Adrenal gland (tissue), 12 donors: ENCODE data around the gene SEC14L5. TPM values are rescaled to one million over a fixed set of nuclear protein-coding genes. Genes with fewer than 3 reads are reported as not detected.

Experiments
- DNase-seq, 7 donors: peaks; one replicate each; pipeline ENCODE4 v3.0.0-alpha.2; 2019 to 2020
- H3K27ac ChIP-seq, 5 donors: fragments of 200-600 bp; sonication (generic) in 4 of 5; 1 replicate in 3 of 5; 2 replicates in 2 of 5; pipeline versions ENCODE4 v1.5.1 to v1.8.0; 2016 to 2020; ENCODE audit warnings: mild to moderate bottlenecking in 1 of 5
- H3K27me3 ChIP-seq: fragments of 200-600 bp; 2 replicates; pipeline ENCODE4 v1.8.0; 2021
- H3K36me3 ChIP-seq, 2 donors: fragments of 200-600 bp; replicated peaks in 1 of 2; 1 replicate in 1 of 2; 2 replicates in 1 of 2; pipeline versions ENCODE4 v1.5.1 to v1.8.0; 2018 to 2022
- H3K4me1 ChIP-seq, 2 donors: fragments of 200-600 bp; replicated peaks in 1 of 2; 1 replicate in 1 of 2; 2 replicates in 1 of 2; pipeline versions ENCODE4 v1.5.1 to v1.8.0; 2018 to 2021
- H3K4me3 ChIP-seq, 4 donors: fragments of 200-600 bp; sonication (generic) in 3 of 4; one replicate each; pipeline ENCODE4 v1.5.1; 2016 to 2018
- H3K9me3 ChIP-seq, 3 donors: fragments of 200-600 bp; sonication (generic) in 1 of 3; replicated peaks in 1 of 3; 1 replicate in 2 of 3; 2 replicates in 1 of 3; pipeline versions ENCODE4 v1.5.1 to v1.8.0; 2016 to 2021
- CTCF ChIP-seq, 6 experiments: fragments of 450-650 bp in 4 of 6; fragments of 200-600 bp in 2 of 6; sonication (generic) in 1 of 6; IDR thresholded peaks; 1 replicate in 5 of 6; 2 replicates in 1 of 6; pipeline versions ENCODE4 v1.5.1 to v1.8.0; 2016 to 2021; ENCODE audit warnings: antibody characterized with exemption in 6 of 6, mild to moderate bottlenecking in 2 of 6, moderate library complexity in 1 of 6
- POLR2A ChIP-seq, 2 donors: fragments of 450-650 bp; IDR thresholded peaks; one replicate each; pipeline ENCODE4 v1.6.1; 2017; ENCODE audit warnings: antibody characterized with exemption in 2 of 2, mild to moderate bottlenecking in 2 of 2, moderate library complexity in 1 of 2
- WGBS, 4 donors: extraction: QIAGEN DNeasy Blood & Tissue Kit in 2 of 4; methylation state at CpG; one replicate each; pipeline versions ENCODE4 v1.1.5 to v1.1.7; 2013 to 2017; 5-methylcytosine and 5-hydroxymethylcytosine counted together
- intact Hi-C, 2 donors: fragments of 100-400 bp; cut with DNase I; formaldehyde crosslinking; loops; one replicate each; pipeline versions ENCODE4 v1.14.1 to v1.15.0; 2022 to 2023
- polyA plus RNA-seq, 3 donors: library from polyadenylated mRNA; stranded (reverse); fragments of 200-250 nt in 2 of 3; fragments of 350-450 nt in 1 of 3; fragmentation: Illumina TruSeq in 1 of 3; extraction: RNeasy Lipid Tissue Mini Kit (QIAGEN cat#74804) in 1 of 3; gene quantifications; one replicate each; pipeline ENCODE4 v1.2.3, GENCODE V29; 2013 to 2014
- total RNA-seq, 9 donors: library from RNA; depleted of rRNA in 4 of 9; stranded (reverse); fragments of >200 nt in 4 of 9; fragments of 120-200 nt in 1 of 9; fragmentation: NEBNext Ultra II Directional in 1 of 9; extraction: Animal tissue kit (Norgen Biotek cat#: 25700) in 1 of 9; gene quantifications; one replicate each; pipeline versions ENCODE4 v1.1.0 to v1.2.4, GENCODE V29; 2013 to 2023
- donor health status: healthy with polysubstance abuse.
- donor health status: Bipolar disorder and iron deficiency.
- donor health status: DM: yes; HTN: yes; CAD: no.
- donor health status: DM: no; HTN: no; CAD: no.
- donor health status: DM: no; HTN: no; CAD: no.
- donor health status: DM: yes; HTN: yes; CAD: no.

The SEC14L5 gene
- total and polyA plus RNA-seq, 12 donors = 0.12 to 1.8 (median 0.69) TPM

DNA sequence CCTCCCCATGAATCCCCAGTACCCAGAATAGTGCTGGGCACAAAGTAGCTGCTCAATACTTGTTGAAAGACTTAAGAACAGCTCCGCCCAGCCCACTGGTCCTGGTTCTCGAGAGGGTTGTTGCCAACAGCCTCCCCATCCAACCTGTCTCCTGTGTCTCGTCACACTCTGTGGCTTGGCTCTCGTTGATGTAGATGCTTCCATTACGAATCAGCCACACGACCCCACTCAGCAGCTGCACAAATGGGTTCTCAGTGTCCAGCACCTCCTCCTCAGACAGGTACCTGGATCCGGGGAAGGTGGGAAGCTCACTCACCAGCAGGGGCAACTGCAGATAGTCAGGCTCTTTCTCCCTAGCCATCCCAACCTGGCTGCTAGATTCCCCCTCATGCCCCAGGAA lies 73.5 kb downstream of the SEC14L5 start:
- no peak for TF ChIP-seq POLR2A (IDR thresholded peaks at IDR 0.05)
- TF ChIP-seq CTCF (IDR thresholded peaks at IDR 0.05) = no peak
- peaks cover 0 to 20% of the 10 kb centered on the region in 2 donors for H3K36me3 ChIP-seq
- H3K9me3 ChIP-seq = no peaks in the 10 kb centered on the region
- H3K4me1 ChIP-seq = peaks cover 0 to 16% of the 10 kb centered on the region in 2 donors
- no peak overlapping the region for H3K4me3 ChIP-seq
- H3K27me3 ChIP-seq = no peaks in the 10 kb centered on the region
- no peak for DNase-seq
- 84 to 95% (median 90%) methylated on average over 7 of the region's 7 CpGs for WGBS, 4 donors
- no peak overlapping the region for H3K27ac ChIP-seq
- intact Hi-C loops = loop anchor here in 1 of 2 donors (5.0 kb wide), 1 partner anchor 74 kb away; the partner anchor contains the start of gene SEC14L5

DNA sequence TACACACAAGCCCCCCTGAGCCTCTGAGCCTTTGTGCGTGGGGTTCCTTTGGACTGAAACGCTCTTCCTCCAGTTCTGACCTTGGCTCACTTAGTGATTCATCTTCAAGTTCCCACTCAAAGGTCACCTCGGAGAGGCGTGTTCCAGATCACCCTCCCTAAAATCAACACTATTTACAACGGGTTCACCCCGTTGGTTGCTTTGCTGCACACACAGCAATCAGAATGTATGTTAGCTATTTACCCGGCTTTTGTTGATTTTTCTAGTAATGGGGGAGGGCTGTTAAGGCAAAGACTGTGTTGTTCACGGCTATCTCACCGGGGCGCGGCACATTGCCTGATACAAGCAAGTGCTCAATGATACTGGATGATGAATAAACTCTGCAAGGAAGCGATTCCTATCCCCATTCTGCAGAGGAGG lies 74.6 kb downstream of the SEC14L5 start:
- Histone ChIP-seq H3K9me3 (no peaks in the 10 kb centered on the region), H3K27me3 (no peaks in the 10 kb centered on the region), H3K36me3 (peaks cover 0 to 16% of the 10 kb centered on the region in 2 donors), H3K4me3 (peak overlapping the region in 2 of 4 donors; percentile 65 to 94), H3K4me1 (peaks cover 0 to 16% of the 10 kb centered on the region in 2 donors), H3K27ac (peak overlapping the region in 1 of 5 donors; percentile 84)
- no peak for TF ChIP-seq CTCF (IDR thresholded peaks at IDR 0.05)
- no peak for TF ChIP-seq POLR2A (IDR thresholded peaks at IDR 0.05)
- WGBS, 4 donors = 22 to 39% (median 27%) methylated on average over 9 to 12 of the region's 12 CpGs
- no peak for DNase-seq
- intact Hi-C loops = loop anchor here in 1 of 2 donors (5.0 kb wide), 1 partner anchor 75 kb away; the partner anchor contains the start of gene SEC14L5

- peak within 1 kb of the TSS; percentile 31 to 94 (median 50) for H3K4me3 ChIP-seq
- H3K4me1 ChIP-seq = peaks cover 0 to 16% of the 10 kb centered on the region in 2 donors
- DNase-seq = peak; percentile 88 to 95 (median 90)
- TF ChIP-seq CTCF (IDR thresholded peaks at IDR 0.05) (no peak), POLR2A (IDR thresholded peaks at IDR 0.05) (peak in 1 of 2 donors; percentile 44)
- intact Hi-C loops = loop anchor here in 1 of 2 donors (5.0 kb wide), 1 partner anchor 76 kb away; the partner anchor contains the start of gene SEC14L5
- H3K36me3 ChIP-seq = peaks cover 0 to 9% of the 10 kb centered on the region in 2 donors
- H3K9me3 ChIP-seq = no peaks in the 10 kb centered on the region
- peak within 1 kb of the TSS in 4 of 5 donors; percentile 60 to 84 (median 80) for H3K27ac ChIP-seq
- WGBS, 4 donors = 0 to 2% (median 0%) methylated on average over 10 to 104 of the region's 104 CpGs
- no peaks in the 10 kb centered on the region for H3K27me3 ChIP-seq
Observed at GRCh38 chr16:5033256-5034166, 75.4 kb downstream of the SEC14L5 start, which contains the start of gene NAGPA. TSS of gene NAGPA (minus strand) at chr16:5033935. CDS start at chr16:5033914, 21 bp downstream.

DNA sequence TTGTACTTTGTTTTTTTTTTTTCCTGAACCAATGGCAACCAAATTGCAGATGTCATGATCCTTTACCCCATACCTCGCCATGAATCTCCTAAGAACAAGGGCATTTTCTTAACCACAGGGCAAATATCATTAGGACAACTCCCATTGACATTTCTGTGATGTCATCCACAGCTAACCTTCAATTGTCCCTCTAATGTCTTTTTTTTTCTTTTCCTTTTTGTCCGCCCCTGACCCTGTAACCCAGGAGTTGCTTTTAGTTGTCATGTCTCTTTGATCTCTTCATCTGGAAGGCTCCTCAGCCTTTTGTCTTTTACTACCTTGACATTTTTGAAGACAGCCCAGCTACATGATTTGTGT lies 76.0 kb downstream of the SEC14L5 start:
- no peak for DNase-seq
- Histone ChIP-seq H3K27me3 (no peaks in the 10 kb centered on the region), H3K4me3 (peak overlapping the region; percentile 31 to 94 (median 50)), H3K36me3 (peaks cover 0 to 4% of the 10 kb centered on the region in 2 donors), H3K9me3 (no peaks in the 10 kb centered on the region), H3K27ac (peak overlapping the region in 4 of 5 donors; percentile 60 to 84 (median 80)), H3K4me1 (peaks cover 0 to 16% of the 10 kb centered on the region in 2 donors)
- WGBS, 4 donors = 5 to 13% (median 9%) methylated on average over 2 of the region's 2 CpGs
- intact Hi-C loops = loop anchor here in 1 of 2 donors (5.0 kb wide), 1 partner anchor 77 kb away; the partner anchor contains the start of gene SEC14L5
- TF ChIP-seq CTCF (IDR thresholded peaks at IDR 0.05) (no peak), POLR2A (IDR thresholded peaks at IDR 0.05) (no peak)
